GM19467 (cell line): Measurements from ENCODE around the gene TBC1D22A.

Source experiments
- ATAC-seq: cut with Tn5 transposase; IDR thresholded peaks from one replicate; pipeline ENCODE4 v1.9.1; 2021; ENCODE audit warnings: mild to moderate bottlenecking, moderate library complexity; ENCODE audit not compliant: unreplicated experiment

The TBC1D22A gene

DNA sequence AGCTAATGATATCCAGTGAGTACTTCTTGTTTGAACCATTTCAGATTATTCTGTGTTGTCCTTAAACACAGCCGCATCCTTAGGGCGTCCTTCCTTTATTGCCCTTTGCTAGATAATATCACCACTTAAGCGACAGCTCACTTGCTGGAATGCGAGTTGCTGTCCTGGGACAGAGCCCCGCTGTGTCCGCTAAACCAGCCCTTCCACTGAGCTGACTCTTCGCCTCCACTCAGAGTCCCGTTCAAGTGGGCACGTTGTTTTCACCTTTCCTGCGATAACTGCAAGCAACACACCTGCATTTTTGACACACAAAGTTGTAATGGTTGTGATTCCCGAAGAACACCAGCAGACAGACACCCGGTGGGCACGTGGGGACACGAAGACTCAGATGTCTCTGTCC is 140.0 kb downstream of the TBC1D22A start:
- ATAC-seq = no peak

- ATAC-seq = no peak
Observed at GRCh38 chr22:46902998-46903916, 140.8 kb downstream of the TBC1D22A start.

DNA sequence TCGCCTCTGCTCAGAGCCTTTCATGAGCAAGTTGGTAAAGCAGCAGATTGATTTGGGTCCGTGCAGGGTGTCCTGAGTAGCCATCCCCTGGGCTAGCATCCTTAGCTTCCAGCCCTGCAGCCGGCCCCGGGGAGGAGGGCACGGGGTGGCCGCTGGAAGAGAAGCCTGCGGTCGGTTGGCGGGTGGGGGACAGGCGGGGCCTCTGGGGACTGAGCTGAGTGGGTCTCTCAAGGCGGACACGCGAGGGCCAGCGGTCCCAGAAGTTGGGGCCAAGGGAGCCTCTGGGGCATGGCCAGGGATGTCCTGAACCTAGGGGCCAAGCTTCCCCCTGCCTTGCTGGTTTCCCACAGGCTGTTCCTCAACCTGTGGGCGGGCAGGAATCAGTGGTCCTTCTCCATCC is 143.0 kb downstream of the TBC1D22A start:
- ATAC-seq = no peak

- ATAC-seq = no peak
Observed at GRCh38 chr22:46905834-46906233, 143.4 kb downstream of the TBC1D22A start.

GRCh38 chr22:46906326-46907045 is 144.0 kb downstream of the TBC1D22A start:
- no peak for ATAC-seq

GRCh38 chr22:46907241-46908215 is 145.1 kb downstream of the TBC1D22A start:
- no peak for ATAC-seq

GRCh38 chr22:46908641-46909107 is 146.2 kb downstream of the TBC1D22A start:
- ATAC-seq = no peak

DNA sequence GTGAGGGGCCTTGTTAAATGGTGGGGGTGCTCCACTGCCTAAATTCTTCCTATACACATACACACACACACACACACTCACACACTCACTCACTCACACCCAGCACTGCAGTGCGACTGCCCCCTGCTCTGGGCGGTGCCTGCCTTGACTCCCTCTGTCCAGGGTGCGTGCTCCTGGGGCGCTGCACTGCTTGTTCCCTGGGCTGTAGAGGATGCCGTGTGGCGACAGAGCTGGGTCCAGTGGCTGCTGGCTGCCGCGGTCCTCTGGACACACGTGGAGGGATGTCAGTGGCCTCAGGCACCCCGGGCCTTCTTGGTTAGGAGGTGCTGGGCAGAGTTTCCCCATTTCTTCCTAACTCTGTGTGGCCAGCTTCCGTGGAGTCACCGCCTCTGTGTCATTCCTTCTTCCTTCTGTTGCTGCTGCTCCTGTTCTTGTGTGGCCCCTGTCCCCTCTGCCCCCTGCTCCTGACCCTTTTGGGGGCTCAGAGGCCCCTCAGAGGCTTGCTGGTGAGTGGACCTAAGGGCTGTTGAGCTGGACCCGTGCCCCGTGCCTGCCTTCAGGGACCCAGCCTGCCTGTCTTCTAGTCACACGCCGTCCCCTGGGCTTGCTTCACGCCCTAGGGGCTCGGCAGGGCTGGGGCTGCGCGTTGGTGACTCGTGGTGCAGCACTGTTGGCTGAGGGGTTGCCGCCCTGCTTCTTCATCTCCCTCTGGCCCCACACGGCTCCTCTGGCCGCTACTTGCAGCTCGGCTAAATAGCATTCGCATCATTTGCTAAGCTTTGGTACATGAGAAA is 147.0 kb downstream of the TBC1D22A start:
- no peak for ATAC-seq

DNA sequence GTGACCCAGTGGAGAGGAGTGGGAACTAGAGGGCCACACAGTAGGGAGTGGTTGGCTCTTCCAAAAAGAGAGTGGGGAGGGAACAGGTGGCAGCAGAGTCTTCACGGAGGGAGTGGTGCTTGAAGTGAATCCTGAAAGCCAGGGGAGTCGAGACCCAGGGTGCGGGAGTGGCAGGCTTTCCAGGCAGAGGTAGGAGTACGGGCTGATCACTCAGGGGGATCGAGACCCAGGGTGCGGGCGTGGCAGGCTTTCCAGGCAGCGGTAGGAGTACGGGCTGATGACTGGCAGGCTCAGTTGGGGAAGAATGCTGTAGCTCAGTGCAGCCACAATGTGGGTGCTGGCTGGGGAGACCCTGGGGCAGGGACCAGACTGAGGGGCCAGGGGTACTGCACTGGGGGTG is 148.2 kb downstream of the TBC1D22A start:
- ATAC-seq = no peak

GRCh38 chr22:46911346-46911745 is 148.9 kb downstream of the TBC1D22A start:
- no peak for ATAC-seq

DNA sequence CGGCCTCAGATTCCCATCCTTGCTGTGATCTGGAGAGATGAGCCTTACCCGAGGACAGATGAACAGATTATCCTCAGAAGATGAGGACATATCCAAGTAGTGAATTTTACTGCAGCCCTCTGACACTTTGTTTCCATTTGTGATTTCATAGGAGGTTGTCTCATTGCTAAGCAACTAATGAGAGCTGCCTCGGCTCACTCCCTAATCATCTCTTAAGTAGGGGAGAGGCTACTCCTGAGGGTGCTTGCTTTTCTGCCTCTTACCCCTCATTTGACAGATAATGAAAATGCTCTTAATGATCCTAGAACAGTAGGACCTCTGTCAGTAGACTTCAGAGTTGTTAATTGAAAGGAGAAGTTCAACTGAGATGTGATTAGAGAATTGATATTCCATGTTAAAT is 150.9 kb downstream of the TBC1D22A start:
- ATAC-seq = no peak

GRCh38 chr22:46914481-46914880 is 152.0 kb downstream of the TBC1D22A start:
- no peak for ATAC-seq

DNA sequence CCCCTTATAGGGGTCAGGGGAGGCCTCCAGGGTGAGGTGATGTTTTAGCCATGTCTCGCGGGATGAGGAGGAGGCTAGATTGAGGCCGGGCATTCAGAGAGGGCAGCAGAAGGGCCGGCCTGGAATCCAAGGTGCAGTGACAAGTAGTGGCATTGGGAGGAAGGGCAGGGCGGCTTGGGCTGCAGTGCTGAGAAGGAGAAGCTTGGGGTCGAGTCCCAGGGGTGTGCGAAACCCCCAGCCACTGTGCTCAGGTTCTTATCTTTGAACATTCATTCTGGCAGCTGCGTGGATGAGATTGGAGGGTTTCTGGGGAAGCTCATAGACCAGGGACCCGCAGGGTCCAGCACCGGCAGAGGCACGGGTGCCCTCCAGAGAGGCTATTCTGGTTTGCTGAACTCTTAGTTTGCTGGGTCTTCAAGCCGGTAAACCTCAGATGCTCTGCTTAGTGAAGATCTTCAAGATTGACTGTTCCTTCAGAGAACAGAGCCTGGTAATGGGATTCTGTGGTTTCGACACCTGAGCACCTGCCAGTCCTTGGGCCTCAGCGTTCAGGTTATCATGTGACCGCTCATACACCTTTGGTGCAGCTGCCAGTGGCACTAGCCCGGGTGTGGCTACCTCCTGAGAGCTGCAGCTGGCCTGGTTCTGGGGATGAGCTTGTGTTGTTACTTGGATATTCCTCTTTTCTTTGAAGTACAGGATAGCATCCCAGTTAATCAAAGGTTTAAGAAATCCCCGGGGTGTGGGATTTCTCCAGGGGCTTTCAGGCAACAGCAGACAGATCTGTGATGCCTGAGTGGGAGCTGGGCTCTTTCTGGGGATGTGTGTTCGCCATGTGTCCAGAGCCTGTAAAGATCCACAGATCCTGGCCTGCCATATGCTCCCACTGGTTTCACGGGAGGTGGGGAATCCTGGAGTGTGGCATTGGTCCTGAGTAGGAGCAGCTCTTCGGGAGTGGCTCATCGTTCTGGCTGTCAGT is 152.8 kb downstream of the TBC1D22A start:
- ATAC-seq = no peak

- no peak for ATAC-seq
Observed at GRCh38 chr22:46915950-46916730, 153.7 kb downstream of the TBC1D22A start.

DNA sequence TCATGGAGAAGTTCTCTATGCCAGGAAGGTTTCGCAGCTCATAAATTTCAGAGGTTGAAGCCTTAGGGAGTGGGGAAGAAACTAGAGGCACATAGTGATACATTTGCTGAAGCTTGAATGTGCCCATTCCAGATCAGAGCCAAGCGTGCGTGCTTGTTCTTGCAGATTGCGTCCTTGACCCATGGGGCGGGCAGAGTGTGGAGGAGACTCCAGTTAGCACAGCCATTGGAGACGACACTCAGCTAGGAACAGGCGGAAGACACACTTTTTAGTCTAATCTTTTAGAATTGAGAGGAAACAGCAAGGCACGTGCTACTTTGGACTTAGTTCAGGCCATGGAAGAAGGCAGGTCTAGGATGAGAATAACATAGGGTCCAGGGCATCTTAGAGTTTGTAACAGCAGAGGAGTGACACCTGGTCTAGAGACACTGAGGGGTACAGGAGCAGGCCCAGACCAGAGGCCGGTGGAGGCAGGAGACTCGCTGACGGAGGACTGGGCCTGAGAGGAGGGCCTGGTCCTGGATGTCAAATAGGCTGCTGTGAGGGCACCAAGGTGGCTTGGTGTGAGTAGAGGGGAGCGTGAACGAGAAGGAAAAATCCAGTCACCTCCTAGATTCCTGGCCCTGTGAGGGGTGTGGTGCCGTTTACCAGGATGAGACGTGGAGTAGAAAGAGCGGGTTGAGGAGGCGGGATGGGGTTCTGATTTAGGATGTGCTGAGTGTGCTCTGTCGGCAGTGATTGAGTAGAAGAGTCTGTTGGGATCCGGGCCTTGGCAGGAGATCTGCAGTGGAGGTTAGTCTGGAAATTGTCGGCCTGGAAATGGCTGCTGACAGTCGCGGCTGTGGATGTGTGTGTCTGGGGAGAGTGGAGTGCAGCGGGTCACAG is 154.7 kb downstream of the TBC1D22A start:
- ATAC-seq = no peak

DNA sequence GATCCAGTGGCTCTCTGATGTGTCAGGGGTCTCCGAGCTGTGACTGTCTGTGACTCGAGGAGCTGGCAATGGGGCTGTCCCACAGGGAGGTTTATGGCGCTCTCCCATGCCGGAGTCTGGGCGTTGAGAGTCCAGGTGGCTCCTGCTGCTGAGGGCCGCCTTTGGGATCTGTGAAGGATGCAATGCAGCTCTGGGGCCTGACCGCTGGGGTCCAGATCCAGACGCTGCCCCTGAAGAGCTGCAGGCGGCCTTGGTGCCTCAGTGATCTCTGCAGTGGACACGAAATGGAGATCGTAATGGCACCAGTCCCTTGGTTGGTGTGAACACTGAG is 155.3 kb downstream of the TBC1D22A start:
- ATAC-seq = no peak

GRCh38 chr22:46918197-46918596 is 155.7 kb downstream of the TBC1D22A start:
- no peak for ATAC-seq
